Activated naive CD8-positive, alpha-beta T cell treated with anti-CD3 and anti-CD28 coated beads, Interleukin-2, amount 50 U/mL, for 24 hours (primary cell): Measurements from ENCODE around the gene APLP2.

Experiments used
- ATAC-seq: fragments of 150-1000 bp; cut with Tn5 transposase; one replicate; pipeline ENCODE4 v1.10.0; 2021
- DNase-seq: peaks from one replicate; pipeline ENCODE4 v3.0.0; 2021
- H3K27ac Mint-ChIP-seq: one replicate; pipeline ENCODE4 v1.8.0; 2021; ENCODE audit warnings: mild to moderate bottlenecking, mixed read lengths
- H3K27me3 Mint-ChIP-seq: one replicate; pipeline ENCODE4 v1.8.0; 2021; ENCODE audit warnings: mixed read lengths
- H3K36me3 Mint-ChIP-seq: one replicate; pipeline ENCODE4 v1.8.0; 2021; ENCODE audit warnings: low read depth, mixed read lengths
- H3K4me1 Mint-ChIP-seq: one replicate; pipeline ENCODE4 v1.8.0; 2021; ENCODE audit warnings: mixed read lengths
- H3K4me3 Mint-ChIP-seq: one replicate; pipeline ENCODE4 v1.8.0; 2021; ENCODE audit warnings: mild to moderate bottlenecking, moderate library complexity, mixed read lengths
- H3K9me3 Mint-ChIP-seq: one replicate; pipeline ENCODE4 v1.8.0; 2021; ENCODE audit warnings: mixed read lengths

The APLP2 gene

DNA sequence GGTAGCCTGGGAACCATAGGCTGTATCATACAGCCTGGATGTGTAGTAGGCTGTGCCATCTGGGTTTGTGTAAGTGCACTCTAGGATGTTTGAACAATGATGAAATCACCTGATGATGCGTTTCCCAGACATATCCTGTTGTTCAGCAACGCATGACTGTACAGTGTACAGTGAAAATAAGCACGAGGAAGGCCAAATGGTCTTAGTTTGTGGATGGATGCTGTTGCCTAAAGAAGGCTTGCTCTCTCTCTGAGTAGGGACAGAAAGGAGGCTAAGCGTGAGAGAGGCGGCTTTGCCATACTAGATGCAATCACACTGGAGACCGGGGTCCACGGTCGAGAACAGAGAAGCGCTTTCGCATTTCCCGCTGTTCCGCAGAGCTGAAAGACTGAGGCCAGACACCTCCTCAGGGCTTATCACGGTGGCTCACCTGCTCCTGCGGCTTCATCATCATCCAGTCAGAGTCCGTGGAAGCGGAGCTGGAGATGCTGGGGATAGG lies 27.6 kb upstream of the APLP2 start:
- ATAC-seq (no peak), DNase-seq (no peak)
- Mint-ChIP-seq H3K27ac (no peak overlapping the region), H3K36me3 (no peaks in the 10 kb centered on the region), H3K4me3 (no peak overlapping the region), H3K27me3 (peaks cover 7% of the 10 kb centered on the region), H3K9me3 (no peaks in the 10 kb centered on the region), H3K4me1 (no peaks in the 10 kb centered on the region)

GRCh38 chr11:130043575-130043974 lies 26.1 kb upstream of the APLP2 start:
- H3K4me3 Mint-ChIP-seq = no peak overlapping the region
- no peak for ATAC-seq
- no peak overlapping the region for H3K27ac Mint-ChIP-seq
- H3K9me3 Mint-ChIP-seq = no peaks in the 10 kb centered on the region
- no peak for DNase-seq
- H3K4me1 Mint-ChIP-seq = no peaks in the 10 kb centered on the region
- peaks cover 4% of the 10 kb centered on the region for H3K27me3 Mint-ChIP-seq
- no peaks in the 10 kb centered on the region for H3K36me3 Mint-ChIP-seq

- Mint-ChIP-seq H3K27ac (no peak overlapping the region), H3K4me1 (no peaks in the 10 kb centered on the region), H3K4me3 (no peak overlapping the region), H3K9me3 (no peaks in the 10 kb centered on the region), H3K27me3 (peaks cover 8% of the 10 kb centered on the region), H3K36me3 (no peaks in the 10 kb centered on the region)
- DNase-seq (no peak), ATAC-seq (no peak)
Observed at GRCh38 chr11:130047141-130047540, 22.6 kb upstream of the APLP2 start.

GRCh38 chr11:130049328-130049771 lies 20.3 kb upstream of the APLP2 start:
- no peak for ATAC-seq
- Mint-ChIP-seq H3K36me3 (no peaks in the 10 kb centered on the region), H3K4me1 (no peaks in the 10 kb centered on the region), H3K4me3 (no peak overlapping the region), H3K27me3 (peaks cover 3% of the 10 kb centered on the region), H3K9me3 (peaks cover 3% of the 10 kb centered on the region), H3K27ac (no peak overlapping the region)
- no peak for DNase-seq

- Mint-ChIP-seq H3K4me3 (no peak overlapping the region), H3K9me3 (peaks cover 3% of the 10 kb centered on the region), H3K36me3 (no peaks in the 10 kb centered on the region), H3K27ac (no peak overlapping the region), H3K4me1 (no peaks in the 10 kb centered on the region), H3K27me3 (peaks cover 3% of the 10 kb centered on the region)
- no peak for DNase-seq
- no peak for ATAC-seq
Observed at GRCh38 chr11:130050257-130050656, 19.4 kb upstream of the APLP2 start.

DNA sequence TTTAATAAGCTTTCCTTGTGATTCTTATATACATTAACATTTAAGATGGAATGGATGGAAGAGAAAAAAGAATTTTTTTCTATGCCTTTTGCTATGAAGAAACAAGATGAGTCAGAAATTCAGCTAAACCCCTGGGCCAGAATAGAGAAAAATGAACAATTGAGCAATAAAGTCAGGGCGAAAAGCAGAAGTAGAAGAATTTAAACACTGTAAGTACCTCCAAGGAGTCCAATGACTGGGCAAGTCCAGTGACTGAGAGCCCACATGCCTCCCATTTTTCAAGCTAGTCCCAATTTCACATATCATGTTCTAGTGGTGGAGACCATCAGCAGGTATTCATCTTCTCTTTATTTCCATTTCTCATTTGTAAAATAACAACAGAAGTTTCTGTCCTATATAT lies 18.6 kb upstream of the APLP2 start:
- Mint-ChIP-seq H3K4me3 (no peak overlapping the region), H3K4me1 (no peaks in the 10 kb centered on the region), H3K27me3 (peaks cover 6% of the 10 kb centered on the region), H3K9me3 (peaks cover 3% of the 10 kb centered on the region), H3K27ac (no peak overlapping the region), H3K36me3 (no peaks in the 10 kb centered on the region)
- no peak for DNase-seq
- no peak for ATAC-seq

DNA sequence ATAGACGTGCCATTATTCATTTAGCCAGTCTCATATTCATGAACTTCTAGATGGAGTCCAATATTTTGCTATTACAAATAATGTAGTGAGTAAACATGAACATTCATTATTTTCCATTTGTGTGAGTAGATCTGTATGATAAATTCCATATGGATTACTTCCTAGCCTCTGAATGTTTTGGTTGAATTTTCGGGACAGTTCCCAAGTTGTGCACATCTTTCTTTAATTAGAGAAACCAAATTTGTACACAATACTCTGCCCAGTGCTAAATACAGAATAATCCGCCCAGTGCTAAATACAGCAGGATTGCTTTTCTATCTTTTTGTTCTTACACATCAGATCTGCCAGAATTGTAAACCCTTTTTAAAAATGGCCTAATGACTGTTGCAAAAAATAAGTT lies 17.1 kb upstream of the APLP2 start:
- peaks cover 3% of the 10 kb centered on the region for H3K9me3 Mint-ChIP-seq
- ATAC-seq = no peak
- no peak overlapping the region for H3K27ac Mint-ChIP-seq
- no peak overlapping the region for H3K4me3 Mint-ChIP-seq
- no peak for DNase-seq
- H3K36me3 Mint-ChIP-seq = no peaks in the 10 kb centered on the region
- peaks cover 10% of the 10 kb centered on the region for H3K27me3 Mint-ChIP-seq
- H3K4me1 Mint-ChIP-seq = no peaks in the 10 kb centered on the region

DNA sequence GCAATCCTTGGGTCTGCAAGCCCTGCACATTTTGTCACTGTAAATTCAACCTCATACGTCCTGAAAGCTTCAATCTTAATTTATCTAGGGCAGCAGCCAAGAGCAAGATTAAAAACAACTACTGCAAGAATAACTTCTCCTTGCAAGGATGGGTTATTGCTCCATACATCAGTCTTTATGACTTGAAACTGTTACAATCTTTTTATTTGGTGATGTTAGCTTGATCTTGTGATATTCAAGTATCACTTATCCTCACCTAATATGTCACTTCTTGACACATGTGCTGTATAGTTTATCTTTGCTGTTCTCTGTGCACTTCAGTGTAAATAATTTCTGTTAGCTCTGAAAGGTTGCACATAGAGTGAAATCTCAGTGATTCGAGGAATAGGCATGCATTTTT lies 14.7 kb upstream of the APLP2 start:
- H3K4me1 Mint-ChIP-seq = no peaks in the 10 kb centered on the region
- H3K27me3 Mint-ChIP-seq = peaks cover 15% of the 10 kb centered on the region
- H3K36me3 Mint-ChIP-seq = no peaks in the 10 kb centered on the region
- DNase-seq (no peak), ATAC-seq (no peak)
- peaks cover 3% of the 10 kb centered on the region for H3K9me3 Mint-ChIP-seq
- H3K27ac Mint-ChIP-seq = no peak overlapping the region
- H3K4me3 Mint-ChIP-seq = no peak overlapping the region

DNA sequence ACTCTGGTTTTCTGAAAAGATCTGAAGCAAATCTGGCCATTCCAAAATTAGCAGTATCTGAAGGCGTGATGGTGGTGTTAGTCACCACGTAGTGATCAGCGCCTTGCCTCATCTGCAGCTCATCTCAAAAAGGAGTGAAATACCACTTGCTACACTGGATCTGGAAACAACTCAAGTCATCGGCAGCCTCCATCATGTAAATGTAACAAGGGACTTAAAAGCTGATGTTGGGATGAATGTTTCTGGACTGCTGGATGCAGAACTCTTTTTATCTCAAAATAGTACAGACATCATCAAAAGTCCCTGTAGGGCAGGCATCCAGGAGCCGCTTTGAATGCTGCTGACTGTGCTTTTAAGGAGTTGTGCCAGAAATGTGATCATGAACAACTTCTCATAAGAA lies 14.1 kb upstream of the APLP2 start:
- Mint-ChIP-seq H3K4me1 (no peaks in the 10 kb centered on the region), H3K9me3 (peaks cover 3% of the 10 kb centered on the region), H3K27me3 (peaks cover 16% of the 10 kb centered on the region), H3K27ac (no peak overlapping the region), H3K4me3 (no peak overlapping the region), H3K36me3 (no peaks in the 10 kb centered on the region)
- ATAC-seq = no peak
- DNase-seq = no peak

- Mint-ChIP-seq H3K27ac (no peak overlapping the region), H3K4me1 (no peaks in the 10 kb centered on the region), H3K9me3 (no peaks in the 10 kb centered on the region), H3K36me3 (no peaks in the 10 kb centered on the region), H3K27me3 (peaks cover 22% of the 10 kb centered on the region), H3K4me3 (no peak overlapping the region)
- ATAC-seq (no peak), DNase-seq (no peak)
Observed at GRCh38 chr11:130061017-130061416, 8.7 kb upstream of the APLP2 start.

- no peak for DNase-seq
- H3K4me3 Mint-ChIP-seq = no peak overlapping the region
- H3K4me1 Mint-ChIP-seq = no peaks in the 10 kb centered on the region
- no peak for ATAC-seq
- no peak overlapping the region for H3K27ac Mint-ChIP-seq
- no peaks in the 10 kb centered on the region for H3K36me3 Mint-ChIP-seq
- peaks cover 22% of the 10 kb centered on the region for H3K27me3 Mint-ChIP-seq
- no peaks in the 10 kb centered on the region for H3K9me3 Mint-ChIP-seq
Observed at GRCh38 chr11:130062026-130062425, 7.7 kb upstream of the APLP2 start.

GRCh38 chr11:130063451-130063850 lies 6.2 kb upstream of the APLP2 start:
- DNase-seq (no peak), ATAC-seq (no peak)
- H3K36me3 Mint-ChIP-seq = no peaks in the 10 kb centered on the region
- H3K27ac Mint-ChIP-seq = no peak overlapping the region
- H3K4me3 Mint-ChIP-seq = no peak overlapping the region
- no peaks in the 10 kb centered on the region for H3K9me3 Mint-ChIP-seq
- peaks cover 2% of the 10 kb centered on the region for H3K4me1 Mint-ChIP-seq
- peaks cover 19% of the 10 kb centered on the region for H3K27me3 Mint-ChIP-seq

GRCh38 chr11:130064596-130064995 lies 5.1 kb upstream of the APLP2 start:
- H3K4me3 Mint-ChIP-seq = no peak overlapping the region
- peaks cover 17% of the 10 kb centered on the region for H3K27me3 Mint-ChIP-seq
- H3K27ac Mint-ChIP-seq = no peak overlapping the region
- DNase-seq (no peak), ATAC-seq (no peak)
- H3K9me3 Mint-ChIP-seq = no peaks in the 10 kb centered on the region
- no peaks in the 10 kb centered on the region for H3K36me3 Mint-ChIP-seq
- peaks cover 8% of the 10 kb centered on the region for H3K4me1 Mint-ChIP-seq

GRCh38 chr11:130066338-130066737 lies 3.4 kb upstream of the APLP2 start:
- DNase-seq (no peak), ATAC-seq (no peak)
- Mint-ChIP-seq H3K36me3 (no peaks in the 10 kb centered on the region), H3K4me1 (peaks cover 15% of the 10 kb centered on the region), H3K27me3 (peaks cover 12% of the 10 kb centered on the region), H3K4me3 (no peak overlapping the region), H3K27ac (no peak overlapping the region), H3K9me3 (no peaks in the 10 kb centered on the region)

- DNase-seq (no peak), ATAC-seq (no peak)
- Mint-ChIP-seq H3K4me1 (peaks cover 23% of the 10 kb centered on the region), H3K9me3 (no peaks in the 10 kb centered on the region), H3K36me3 (no peaks in the 10 kb centered on the region), H3K27me3 (peaks cover 9% of the 10 kb centered on the region), H3K27ac (peak overlapping the region; percentile 81), H3K4me3 (peak overlapping the region; percentile 85)
Observed at GRCh38 chr11:130068546-130068985, 1.1 kb upstream of the APLP2 start.

- ATAC-seq (peak; percentile 58), DNase-seq (peak; percentile 57)
- no peaks in the 10 kb centered on the region for H3K9me3 Mint-ChIP-seq
- H3K4me3 Mint-ChIP-seq = peak overlapping the region; percentile 85
- H3K27ac Mint-ChIP-seq = peak overlapping the region; percentile 81
- no peaks in the 10 kb centered on the region for H3K36me3 Mint-ChIP-seq
- peaks cover 26% of the 10 kb centered on the region for H3K4me1 Mint-ChIP-seq
- peaks cover 6% of the 10 kb centered on the region for H3K27me3 Mint-ChIP-seq
Observed at GRCh38 chr11:130068986-130069658, 572 bp upstream of the APLP2 start.
